ENCODE measurements around the gene DCBLD1. TPM values are rescaled to one million over a fixed set of nuclear protein-coding genes. Genes with fewer than 3 reads are reported as not detected.

DCBLD1 gene
- total and polyA plus RNA-seq, 2 donors from 2014 or later = 4.1 to 9.6 TPM

- no peak overlapping the region for H3K4me3 ChIP-seq (ENCODE audit: low read length in 3 of 3)
- no peak for TF ChIP-seq CTCF (IDR thresholded peaks at IDR 0.05; ENCODE audit: borderline replicate concordance, extremely low read depth, insufficient read depth)
- H3K4me1 ChIP-seq (ENCODE audit: control insufficient read depth in 2 of 3, insufficient read depth in 2 of 3, low read depth in 1 of 3, low read length in 3 of 3) = no peaks in the 10 kb centered on the region
- no peaks in the 10 kb centered on the region for H3K36me3 ChIP-seq (ENCODE audit: control insufficient read depth in 2 of 3, insufficient read depth in 3 of 3, low read length in 3 of 3)
- H3K27ac ChIP-seq (ENCODE audit: low read depth in 2 of 2, low read length in 2 of 2) = no peak overlapping the region
- FAIRE-seq (no peak), DNase-seq (no peak)
- intact Hi-C loops (cut with DNase I) = no loop called here
- H3K9ac ChIP-seq (ENCODE audit: low read length in 3 of 3) = no peak overlapping the region
- H3K27me3 ChIP-seq (ENCODE audit: control insufficient read depth, insufficient read depth, low read length) = no peaks in the 10 kb centered on the region
- no peaks in the 10 kb centered on the region for H3K9me3 ChIP-seq (ENCODE audit: control insufficient read depth in 2 of 3, insufficient read depth in 1 of 3, low read length in 3 of 3)
Measured at GRCh38 chr6:117463762-117464665, 18.5 kb upstream of the DCBLD1 start.

GRCh38 chr6:117464700-117465099 lies 17.8 kb upstream of the DCBLD1 start:
- DNase-seq (no peak), FAIRE-seq (no peak)
- Histone ChIP-seq H3K36me3 (ENCODE audit: control insufficient read depth in 2 of 3, insufficient read depth in 3 of 3, low read length in 3 of 3) (no peaks in the 10 kb centered on the region), H3K27me3 (ENCODE audit: control insufficient read depth, insufficient read depth, low read length) (no peaks in the 10 kb centered on the region), H3K4me3 (ENCODE audit: low read length in 3 of 3) (no peak overlapping the region), H3K27ac (ENCODE audit: low read depth in 2 of 2, low read length in 2 of 2) (no peak overlapping the region), H3K9ac (ENCODE audit: low read length in 3 of 3) (no peak overlapping the region), H3K4me1 (ENCODE audit: control insufficient read depth in 2 of 3, insufficient read depth in 2 of 3, low read depth in 1 of 3, low read length in 3 of 3) (no peaks in the 10 kb centered on the region), H3K9me3 (ENCODE audit: control insufficient read depth in 2 of 3, insufficient read depth in 1 of 3, low read length in 3 of 3) (no peaks in the 10 kb centered on the region)
- no peak for TF ChIP-seq CTCF (IDR thresholded peaks at IDR 0.05; ENCODE audit: borderline replicate concordance, extremely low read depth, insufficient read depth)
- intact Hi-C loops (cut with DNase I) = no loop called here

- no peak overlapping the region for H3K27ac ChIP-seq (ENCODE audit: low read depth in 2 of 2, low read length in 2 of 2)
- H3K9ac ChIP-seq (ENCODE audit: low read length in 3 of 3) = no peak overlapping the region
- no peaks in the 10 kb centered on the region for H3K4me1 ChIP-seq (ENCODE audit: control insufficient read depth in 2 of 3, insufficient read depth in 2 of 3, low read depth in 1 of 3, low read length in 3 of 3)
- intact Hi-C loops (cut with DNase I) = no loop called here
- no peaks in the 10 kb centered on the region for H3K36me3 ChIP-seq (ENCODE audit: control insufficient read depth in 2 of 3, insufficient read depth in 3 of 3, low read length in 3 of 3)
- H3K27me3 ChIP-seq (ENCODE audit: control insufficient read depth, insufficient read depth, low read length) = no peaks in the 10 kb centered on the region
- DNase-seq = no peak
- no peak for FAIRE-seq
- H3K4me3 ChIP-seq (ENCODE audit: low read length in 3 of 3) = no peak overlapping the region
- no peak for TF ChIP-seq CTCF (IDR thresholded peaks at IDR 0.05; ENCODE audit: borderline replicate concordance, extremely low read depth, insufficient read depth)
- H3K9me3 ChIP-seq (ENCODE audit: control insufficient read depth in 2 of 3, insufficient read depth in 1 of 3, low read length in 3 of 3) = no peaks in the 10 kb centered on the region
Measured at GRCh38 chr6:117465691-117466090, 16.8 kb upstream of the DCBLD1 start.

All from kidney (tissue), 14 donors.